Spleen (tissue), 7 donors: Measurements from ENCODE around the gene DUS4L.

Source experiments
- CTCF ChIP-seq, 11 experiments: fragments of 200-600 bp in 7 of 11; fragments of 450-650 bp in 4 of 11; sonication (generic) in 4 of 11; IDR thresholded peaks in 8 of 11; conservative IDR thresholded peaks in 3 of 11; 1 replicate in 7 of 11; 2 replicates in 4 of 11; pipeline versions ENCODE4 v1.4.0 to v1.8.0; 2016 to 2021; ENCODE audit warnings: antibody characterized with exemption in 11 of 11, inconsistent platforms in 4 of 11, mild to moderate bottlenecking in 1 of 11
- POLR2A ChIP-seq, 3 donors: fragments of 450-650 bp; IDR thresholded peaks; one replicate each; pipeline ENCODE4 v1.5.1; 2017; ENCODE audit warnings: antibody characterized with exemption in 3 of 3, mild to moderate bottlenecking in 1 of 3
- POLR2AphosphoS5 ChIP-seq, 3 donors: sonication (generic); formaldehyde crosslinking; IDR thresholded peaks; one replicate each; pipeline ENCODE4 v1.5.1; 2017; ENCODE audit warnings: antibody characterized with exemption in 3 of 3
- donor health status: DM: no; HTN: no; CAD: no; lungs with moderate emphysema.
- donor health status: DM: no; HTN: no; CAD: no.
- donor health status: DM: no; HTN: no; CAD: no.

- TF ChIP-seq CTCF (IDR thresholded peaks at IDR 0.05 in 8 of 11, conservative IDR thresholded peaks at IDR 0.05 in 3 of 11) (no peak), POLR2AphosphoS5 (IDR thresholded peaks at IDR 0.05) (no peak), POLR2A (IDR thresholded peaks at IDR 0.05) (no peak)
These were observed 18.8 kb upstream of the DUS4L start for GRCh38 chr7:107544848-107545591.
